HL-60 (cell line): ENCODE measurements around the gene FAM13C.

Experiments
- DNase-seq, 2 experiments: peaks; one replicate each; pipeline ENCODE4 v3.0.0-alpha.2; 2010 to 2020; ENCODE audit warnings: low read depth in 1 of 2, low spot score in 1 of 2
- H3K27ac ChIP-seq: fragments of 250-450 bp; sonication (Bioruptor Pico); replicated peaks from 2 replicates; pipeline ENCODE4 v1.5.1; 2020; ENCODE audit warnings: mild to moderate bottlenecking, moderate library complexity
- H3K27me3 ChIP-seq: fragments of 250-450 bp; sonication (Bioruptor Pico); 2 replicates; pipeline ENCODE4 v1.5.1; 2021; ENCODE audit warnings: mild to moderate bottlenecking, moderate library complexity; ENCODE audit not compliant: insufficient read depth, poor library complexity, severe bottlenecking
- H3K4me3 ChIP-seq: replicated peaks from 2 replicates; pipeline ENCODE4 v1.5.1; 2011; ENCODE audit warnings: mild to moderate bottlenecking, control low read depth, low read length; ENCODE audit not compliant: insufficient read depth
- CTCF ChIP-seq: IDR thresholded peaks from one replicate; pipeline ENCODE4 v1.5.1; 2011; ENCODE audit warnings: low read length, control low read depth, inconsistent platforms; ENCODE audit not compliant: insufficient read depth
- GABPA ChIP-seq: IDR thresholded peaks from 2 replicates; pipeline ENCODE4 v1.6.1; 2012; ENCODE audit warnings: low read depth
- POLR2AphosphoS5 ChIP-seq: IDR thresholded peaks from 2 replicates; pipeline ENCODE4 v1.6.1; 2012; ENCODE audit warnings: low read depth
- SPI1 ChIP-seq: IDR thresholded peaks from 2 replicates; pipeline ENCODE4 v1.6.1; 2012; ENCODE audit warnings: low read depth, mild to moderate bottlenecking, borderline replicate concordance
- TF ChIP-seq, protein P1 (sequence below): IDR thresholded peaks from 2 replicates; pipeline ENCODE4 v1.6.1; 2012; ENCODE audit warnings: low read depth; ENCODE audit not compliant: insufficient replicate concordance

Gene FAM13C

GRCh38 chr10:59333701-59334100, 28.6 kb downstream of the FAM13C start:
- DNase-seq: no peak
- TF ChIP-seq CTCF (no peak), SPI1 (no peak), GABPA (no peak)
- TF ChIP-seq, protein P1, sequence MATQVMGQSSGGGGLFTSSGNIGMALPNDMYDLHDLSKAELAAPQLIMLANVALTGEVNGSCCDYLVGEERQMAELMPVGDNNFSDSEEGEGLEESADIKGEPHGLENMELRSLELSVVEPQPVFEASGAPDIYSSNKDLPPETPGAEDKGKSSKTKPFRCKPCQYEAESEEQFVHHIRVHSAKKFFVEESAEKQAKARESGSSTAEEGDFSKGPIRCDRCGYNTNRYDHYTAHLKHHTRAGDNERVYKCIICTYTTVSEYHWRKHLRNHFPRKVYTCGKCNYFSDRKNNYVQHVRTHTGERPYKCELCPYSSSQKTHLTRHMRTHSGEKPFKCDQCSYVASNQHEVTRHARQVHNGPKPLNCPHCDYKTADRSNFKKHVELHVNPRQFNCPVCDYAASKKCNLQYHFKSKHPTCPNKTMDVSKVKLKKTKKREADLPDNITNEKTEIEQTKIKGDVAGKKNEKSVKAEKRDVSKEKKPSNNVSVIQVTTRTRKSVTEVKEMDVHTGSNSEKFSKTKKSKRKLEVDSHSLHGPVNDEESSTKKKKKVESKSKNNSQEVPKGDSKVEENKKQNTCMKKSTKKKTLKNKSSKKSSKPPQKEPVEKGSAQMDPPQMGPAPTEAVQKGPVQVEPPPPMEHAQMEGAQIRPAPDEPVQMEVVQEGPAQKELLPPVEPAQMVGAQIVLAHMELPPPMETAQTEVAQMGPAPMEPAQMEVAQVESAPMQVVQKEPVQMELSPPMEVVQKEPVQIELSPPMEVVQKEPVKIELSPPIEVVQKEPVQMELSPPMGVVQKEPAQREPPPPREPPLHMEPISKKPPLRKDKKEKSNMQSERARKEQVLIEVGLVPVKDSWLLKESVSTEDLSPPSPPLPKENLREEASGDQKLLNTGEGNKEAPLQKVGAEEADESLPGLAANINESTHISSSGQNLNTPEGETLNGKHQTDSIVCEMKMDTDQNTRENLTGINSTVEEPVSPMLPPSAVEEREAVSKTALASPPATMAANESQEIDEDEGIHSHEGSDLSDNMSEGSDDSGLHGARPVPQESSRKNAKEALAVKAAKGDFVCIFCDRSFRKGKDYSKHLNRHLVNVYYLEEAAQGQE: no peak
- Histone ChIP-seq H3K27me3 (no peaks in the 10 kb centered on the region), H3K4me3 (no peak overlapping the region), H3K27ac (no peak overlapping the region)

DNA sequence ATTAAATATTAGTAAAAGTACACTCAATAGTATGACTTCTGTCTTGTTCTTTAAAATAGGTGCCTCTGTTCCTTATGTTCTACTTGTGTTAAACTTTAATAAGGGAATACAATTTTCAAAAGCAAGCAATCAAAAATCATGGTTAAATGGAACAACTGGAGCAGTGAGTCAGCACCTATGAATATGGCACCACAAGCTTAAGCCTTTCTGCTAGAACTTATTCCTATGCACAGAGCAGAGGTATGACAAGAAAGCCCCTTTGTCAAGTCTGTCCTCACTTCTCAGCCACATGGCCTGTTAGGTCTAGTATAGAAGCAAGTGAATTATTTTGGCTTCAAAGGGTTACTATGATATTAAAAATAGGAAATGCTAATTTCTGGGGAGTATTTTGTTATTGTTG, 29.8 kb downstream of the FAM13C start:
- TF ChIP-seq, protein P1: no peak
- TF ChIP-seq CTCF (no peak), SPI1 (no peak), GABPA (no peak), POLR2AphosphoS5 (no peak)
- Histone ChIP-seq H3K27me3 (no peaks in the 10 kb centered on the region), H3K4me3 (no peak overlapping the region), H3K27ac (no peak overlapping the region)
- DNase-seq: no peak

DNA sequence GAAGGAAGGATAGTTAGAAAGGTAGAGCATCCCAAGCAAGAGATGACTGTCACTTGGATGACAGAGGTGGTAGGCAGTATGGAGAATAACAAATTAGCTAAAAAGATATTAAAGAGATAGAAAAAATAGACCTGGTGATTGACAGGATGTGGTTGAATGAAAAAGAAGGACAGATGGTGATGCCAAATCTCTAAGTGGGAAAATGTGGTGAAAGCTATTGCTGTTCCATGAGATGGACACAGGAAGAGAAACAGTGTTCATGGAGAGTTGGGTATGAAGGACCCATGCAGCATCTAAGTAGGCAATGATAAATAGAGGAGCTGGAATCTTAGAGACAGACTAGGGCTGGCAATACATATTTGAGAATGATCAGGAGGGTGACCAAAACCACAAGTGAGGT, 30.7 kb downstream of the FAM13C start:
- H3K27me3 ChIP-seq: no peaks in the 10 kb centered on the region

More for the DNA sequence above, 30.7 kb downstream of the FAM13C start:
- no peak for DNase-seq
- TF ChIP-seq POLR2AphosphoS5 (no peak), GABPA (no peak), SPI1 (no peak), CTCF (no peak)
- TF ChIP-seq, protein P1: no peak
- H3K4me3 ChIP-seq: no peak overlapping the region
- H3K27ac ChIP-seq: no peak overlapping the region
